Motor neuron (in vitro differentiated cells): ENCODE data around the gene ASL. TPM values are rescaled to one million over a fixed set of nuclear protein-coding genes. Genes with fewer than 3 reads are reported as not detected.

Experiments used
- ATAC-seq, 8 experiments: fragments of 200-7000 bp; cut with Tn5 transposase; replicated peaks in 6 of 8; 2 replicates each; pipeline ENCODE4 v1.8.0; 2021; ENCODE audit warnings: mild to moderate bottlenecking in 8 of 8, moderate library complexity in 8 of 8
- H3K27ac ChIP-seq, 2 donors: fragments of 250-450 bp; sonication (Bioruptor Pico); 2 replicates each; pipeline ENCODE4 v1.9.0; 2021; ENCODE audit warnings: antibody characterized with exemption in 2 of 2, mild to moderate bottlenecking in 2 of 2, moderate library complexity in 1 of 2
- H3K4me1 ChIP-seq, 2 donors: fragments of 250-450 bp; sonication (Bioruptor Pico); replicated peaks in 1 of 2; 2 replicates each; pipeline ENCODE4 v1.6.1; 2021; ENCODE audit warnings: antibody characterized with exemption in 2 of 2, mild to moderate bottlenecking in 2 of 2, moderate library complexity in 1 of 2
- H3K4me3 ChIP-seq, 5 donors: fragments of 250-450 bp; sonication (Bioruptor Pico); 2 replicates each; pipeline ENCODE4 v1.9.0; 2021; ENCODE audit warnings: antibody characterized with exemption in 5 of 5, mild to moderate bottlenecking in 5 of 5, moderate library complexity in 4 of 5
- WGBS, 10 experiments: fragments of 450-650 bp; shearing (Covaris generic); methylation state at CpG; one replicate each; pipeline ENCODE4 v1.0.0; 2022; 5-methylcytosine and 5-hydroxymethylcytosine counted together
- in situ Hi-C, 9 experiments: fragments of 400-800 bp; cut with MboI; loops; one replicate each; pipeline ENCODE4 v1.15.0; 2021; ENCODE audit warnings: low sequenced_read_pairs in 9 of 9, low pct_unique_long_range_greater_than_20kb in 2 of 9; ENCODE audit not compliant: unreplicated experiment in 9 of 9
- total RNA-seq, 8 experiments: library from RNA; unstranded; fragments of 300-600 nt; gene quantifications; 2 replicates each; pipeline versions ENCODE4 v1.2.3 to v1.2.4, GENCODE V29; 2022

The ASL gene
- total RNA-seq, 8 experiments from 2014 or later, result 5.5 to 20.2 (median 12.3) TPM

DNA sequence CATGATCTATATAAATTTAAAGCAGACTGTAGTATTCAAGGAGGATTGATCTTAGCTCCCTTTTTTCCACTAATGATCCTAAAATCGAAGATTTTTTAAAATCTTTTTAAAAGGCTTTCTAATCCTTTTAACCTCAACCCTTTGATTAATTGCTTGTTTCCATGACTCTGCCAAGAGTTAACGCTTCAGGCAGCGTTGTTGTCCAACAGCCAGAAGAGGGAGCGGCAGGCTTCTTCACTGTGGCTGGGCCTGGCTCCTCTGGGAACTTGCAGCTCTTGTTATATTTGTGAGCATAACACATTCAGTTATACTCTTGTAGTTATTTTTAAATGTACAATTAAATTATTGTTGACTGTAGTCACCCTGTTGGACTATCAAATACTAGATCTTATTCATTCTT is 65.3 kb downstream of the ASL start:
- Histone ChIP-seq H3K4me3 (no peak overlapping the region), H3K27ac (no peak overlapping the region), H3K4me1 (peaks cover 0 to 5% of the 10 kb centered on the region in 2 donors)
- peak in 6 of 8 experiments; percentile 43 to 93 (median 86) for ATAC-seq
- WGBS, 10 experiments, result 6 to 100% (median 46%) methylated on average over 1 to 4 of the region's 4 CpGs; no CpG with 5 or more reads in 1 of the 10 experiments
- in situ Hi-C loops, result no loop called here

DNA sequence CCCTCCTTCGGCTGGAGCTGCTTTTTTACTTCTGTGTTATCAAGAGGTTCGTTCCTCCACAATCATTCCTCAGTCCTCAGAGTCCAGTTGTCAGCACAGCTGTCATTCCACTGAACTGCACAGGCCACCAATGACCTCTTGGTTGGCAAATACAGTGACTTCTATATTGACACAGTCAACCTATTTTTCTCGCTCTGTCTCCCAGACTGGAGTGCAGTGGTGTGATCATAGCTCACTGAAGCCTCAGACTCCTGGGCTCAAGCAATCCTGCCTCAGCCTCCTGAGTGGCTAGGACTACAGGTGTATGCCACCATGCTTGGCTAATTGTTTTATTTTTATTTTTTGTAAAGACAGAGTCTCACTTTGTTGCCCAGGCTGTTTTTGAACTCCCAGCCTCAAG is 66.7 kb downstream of the ASL start:
- Histone ChIP-seq H3K4me3 (no peak overlapping the region), H3K27ac (no peak overlapping the region), H3K4me1 (peaks cover 0 to 13% of the 10 kb centered on the region in 2 donors)
- peak in 1 of 8 experiments; percentile 12 for ATAC-seq
- WGBS, 10 experiments, result 83 to 100% (median 100%) methylated on average over 1 to 2 of the region's 3 CpGs; no CpG with 5 or more reads in 3 of the 10 experiments
- in situ Hi-C loops, result no loop called here

DNA sequence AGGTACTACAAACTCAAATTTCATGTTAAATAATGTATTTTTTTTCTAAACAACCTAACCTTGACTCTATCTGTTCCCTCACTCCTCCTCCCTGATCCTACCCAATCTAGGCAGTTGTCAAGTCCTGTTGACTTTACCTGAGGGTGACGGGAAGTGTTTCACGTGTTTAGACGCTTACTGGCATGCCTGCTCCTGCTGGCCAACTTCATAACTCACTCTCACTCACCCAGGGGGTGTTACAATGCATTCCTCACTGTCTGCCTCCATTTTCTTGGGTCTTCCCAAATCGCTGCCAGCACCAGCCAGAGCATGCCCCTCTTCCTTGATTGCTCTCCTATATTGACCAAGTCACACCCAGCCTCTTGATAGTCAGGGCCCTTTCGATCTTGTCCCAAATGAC is 67.4 kb downstream of the ASL start:
- Histone ChIP-seq H3K4me3 (no peak overlapping the region), H3K27ac (peak overlapping the region in 1 of 2 donors; percentile 30), H3K4me1 (peaks cover 0 to 18% of the 10 kb centered on the region in 2 donors)
- in situ Hi-C loops, result no loop called here
- 78 to 100% (median 93%) methylated on average over 1 to 5 of the region's 5 CpGs; no CpG with 5 or more reads in 1 of the 10 experiments for WGBS, 10 experiments
- ATAC-seq, result no peak

Other genes with a start within 250 kb of the ASL start
- 10 to 100 TPM in 7 of 8 experiments, 1 to 10 TPM in 1; 9.9 to 24.4 (median 15.8) TPM for gene VKORC1L1, start 202.7 kb upstream of the ASL start, total RNA-seq
- gene GUSB, start 93.6 kb upstream of the ASL start, total RNA-seq, result 10 to 100 TPM in 7 of 8 experiments, 1 to 10 TPM in 1; 9.9 to 48.5 (median 18.0) TPM
- 10 to 100 TPM; 16.3 to 34.0 (median 21.4) TPM for gene CRCP, start 39.0 kb downstream of the ASL start, total RNA-seq
- gene TPST1, start 129.5 kb downstream of the ASL start, total RNA-seq, result 10 to 100 TPM in 7 of 8 experiments, 1 to 10 TPM in 1; 6.1 to 67.1 (median 28.8) TPM